Subcutaneous abdominal adipose tissue (tissue), 5 donors: ENCODE measurements around the gene FAM117B.
"Not testable (repeated sequence)": the region's sequence is repeated elsewhere in the genome, so short reads cannot be mapped to it uniquely, and the experiment has no call there.

ENCODE experiments used
- H3K27ac ChIP-seq: one replicate; pipeline ENCODE4 v1.7.0; 2013; ENCODE audit warnings: low read depth, mild to moderate bottlenecking, inconsistent platforms, low read length, moderate library complexity
- H3K27me3 ChIP-seq, 5 donors: one replicate each; pipeline ENCODE4 v1.7.0; 2013; ENCODE audit warnings: low read length in 5 of 5, inconsistent platforms in 1 of 5; ENCODE audit not compliant: control insufficient read depth in 5 of 5, insufficient read depth in 4 of 5
- H3K36me3 ChIP-seq, 5 donors: one replicate each; pipeline ENCODE4 v1.7.0; 2013; ENCODE audit warnings: low read length in 5 of 5; ENCODE audit not compliant: control insufficient read depth in 5 of 5, insufficient read depth in 5 of 5
- H3K4me1 ChIP-seq, 5 donors: one replicate each; pipeline ENCODE4 v1.7.0; 2013; ENCODE audit warnings: low read length in 5 of 5, mild to moderate bottlenecking in 3 of 5, moderate library complexity in 1 of 5; ENCODE audit not compliant: control insufficient read depth in 5 of 5, insufficient read depth in 5 of 5
- H3K4me3 ChIP-seq, 5 donors: one replicate each; pipeline ENCODE4 v1.7.0; 2013; ENCODE audit warnings: low read length in 5 of 5, low read depth in 1 of 5
- H3K9ac ChIP-seq, 5 donors: one replicate each; pipeline ENCODE4 v1.7.0; 2013; ENCODE audit warnings: low read length in 5 of 5, mild to moderate bottlenecking in 4 of 5, moderate library complexity in 3 of 5
- H3K9me3 ChIP-seq, 5 donors: one replicate each; pipeline ENCODE4 v1.7.0; 2013; ENCODE audit warnings: low read length in 5 of 5; ENCODE audit not compliant: control insufficient read depth in 5 of 5
- donor health status: healthy.
- donor health status: healthy.
- donor health status: healthy.
- donor health status: healthy.
- donor health status: healthy.

Gene FAM117B

DNA sequence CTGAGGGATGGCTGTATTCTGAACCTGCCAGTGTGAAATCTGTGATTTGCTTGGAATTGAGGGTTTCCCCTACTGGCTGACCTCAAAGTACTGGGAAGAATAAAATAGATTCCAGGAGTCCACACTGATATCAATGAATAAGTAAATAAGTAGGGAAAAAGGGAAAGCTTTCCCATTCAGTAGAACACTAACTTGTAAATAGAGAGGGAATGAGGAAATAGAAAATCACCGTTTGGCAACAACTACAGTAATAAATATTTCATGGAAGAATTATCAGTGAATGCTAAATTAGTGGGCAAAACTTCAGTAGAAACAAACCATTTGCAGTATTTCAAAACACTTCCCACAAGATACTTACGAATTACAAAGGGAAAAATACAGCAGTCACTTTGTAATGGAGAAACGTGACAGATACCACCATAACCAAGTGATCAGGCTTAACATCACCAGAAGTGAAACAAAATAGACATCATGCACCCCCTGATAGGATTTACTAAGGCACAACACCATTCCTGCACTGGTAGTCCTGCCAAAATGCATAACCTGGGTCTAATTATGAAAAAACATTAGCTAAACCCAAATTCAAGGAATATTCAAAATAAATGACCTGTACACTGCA is 148.3 kb downstream of the FAM117B start:
- Histone ChIP-seq H3K4me1 (peaks cover 0 to 9% (median 6%) of the 10 kb centered on the region in 5 donors), H3K9me3 (no peaks in the 10 kb centered on the region), H3K9ac (peak overlapping the region in 1 of 5 donors; percentile 31), H3K27ac (no peak overlapping the region), H3K27me3 (no peaks in the 10 kb centered on the region), H3K4me3 (no peak overlapping the region), H3K36me3 (peaks cover 4 to 19% (median 17%) of the 10 kb centered on the region in 5 donors)

DNA sequence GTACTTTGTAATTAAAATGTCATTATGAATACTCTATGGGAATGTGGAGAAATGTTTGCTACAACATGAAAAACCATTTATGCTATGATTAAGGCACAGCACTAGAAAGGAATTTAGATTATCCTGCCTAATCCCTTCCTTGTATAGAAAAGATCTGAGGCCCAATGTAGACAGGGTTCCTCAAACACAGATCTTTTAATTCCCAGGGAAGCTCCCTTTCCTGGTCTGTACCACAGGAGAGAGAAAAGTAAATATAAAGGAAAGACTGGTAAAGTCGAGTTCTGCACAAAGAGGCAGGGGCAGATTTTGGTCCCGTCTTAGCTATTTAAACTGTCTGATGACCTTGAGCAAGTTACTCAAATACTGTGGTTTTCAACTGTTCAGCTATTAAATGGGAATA is 152.1 kb downstream of the FAM117B start:
- H3K4me1 ChIP-seq, result peaks cover 0 to 9% (median 6%) of the 10 kb centered on the region in 5 donors
- H3K4me3 ChIP-seq, result no peak overlapping the region
- H3K27ac ChIP-seq, result no peak overlapping the region
- no peaks in the 10 kb centered on the region for H3K9me3 ChIP-seq
- no peaks in the 10 kb centered on the region for H3K27me3 ChIP-seq
- no peak overlapping the region for H3K9ac ChIP-seq
- H3K36me3 ChIP-seq, result peaks cover 3 to 18% (median 11%) of the 10 kb centered on the region in 5 donors

DNA sequence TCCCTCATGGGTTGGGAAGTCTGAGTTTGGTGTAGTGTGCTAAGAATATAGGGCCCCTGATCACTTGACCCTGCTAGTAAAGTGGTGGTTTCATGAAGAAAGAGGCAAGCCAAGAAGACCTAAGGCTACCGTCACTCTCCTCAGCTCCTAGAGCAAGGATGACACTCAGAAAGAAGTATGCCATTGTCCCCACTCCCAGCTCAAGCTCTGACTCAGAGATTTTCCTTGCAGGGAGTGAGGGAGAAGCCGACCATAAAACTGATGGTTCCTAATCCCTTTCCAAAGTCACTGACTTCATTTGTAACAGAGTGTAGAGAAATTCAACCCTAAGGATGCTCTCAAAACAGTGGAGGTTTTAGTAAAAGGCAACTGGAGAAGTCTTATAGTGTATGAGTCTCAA is 155.9 kb downstream of the FAM117B start:
- Histone ChIP-seq H3K27ac (no peak overlapping the region), H3K4me1 (no peaks in the 10 kb centered on the region), H3K27me3 (no peaks in the 10 kb centered on the region), H3K4me3 (no peak overlapping the region), H3K9me3 (no peaks in the 10 kb centered on the region), H3K36me3 (peaks cover 3 to 14% (median 11%) of the 10 kb centered on the region in 5 donors), H3K9ac (no peak overlapping the region)

DNA sequence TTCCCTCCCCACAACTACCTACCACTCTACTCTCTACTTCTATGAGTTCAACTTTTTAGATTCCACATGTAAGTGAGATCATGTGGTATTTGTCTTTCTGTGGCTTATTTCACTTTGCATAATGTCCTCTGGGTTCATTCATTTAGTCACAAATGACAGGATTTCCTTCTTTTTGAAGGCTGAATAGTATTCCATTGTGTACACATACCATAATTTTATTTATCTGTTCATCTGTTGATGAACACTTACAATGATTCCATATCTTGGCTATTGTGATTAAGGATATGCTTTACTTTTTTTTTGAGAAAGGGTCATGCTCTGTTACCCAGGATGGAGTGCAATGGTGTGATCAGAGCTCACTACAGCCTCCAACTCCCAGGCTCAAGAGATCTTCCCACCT is 163.2 kb downstream of the FAM117B start:
- no peak overlapping the region for H3K4me3 ChIP-seq
- no peaks in the 10 kb centered on the region for H3K9me3 ChIP-seq
- H3K36me3 ChIP-seq, result peaks cover 0 to 3% (median 0%) of the 10 kb centered on the region in 5 donors
- H3K9ac ChIP-seq, result no peak overlapping the region
- no peak overlapping the region for H3K27ac ChIP-seq
- no peaks in the 10 kb centered on the region for H3K27me3 ChIP-seq
- no peaks in the 10 kb centered on the region for H3K4me1 ChIP-seq

DNA sequence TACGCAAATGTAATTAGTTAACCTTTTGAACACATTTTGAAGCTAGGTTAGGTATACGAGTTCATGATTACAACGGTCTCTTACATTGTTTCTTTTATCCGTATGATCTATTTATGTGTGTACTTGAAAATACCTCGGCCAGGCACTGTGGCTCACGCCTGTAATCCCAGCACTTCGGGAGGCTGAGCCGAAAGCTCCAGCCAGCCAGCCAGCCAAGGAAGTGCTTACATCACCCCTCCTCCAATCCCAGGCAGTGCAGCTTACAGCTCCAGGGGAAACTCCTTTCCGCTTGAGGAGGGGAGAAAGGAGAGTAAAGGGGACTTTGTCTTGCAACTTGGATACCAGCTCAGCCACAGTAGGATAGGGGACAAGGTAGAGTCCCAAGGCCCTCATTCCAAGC is 171.1 kb downstream of the FAM117B start:
- H3K27ac ChIP-seq, result peak overlapping the region; percentile 73
- H3K9me3 ChIP-seq, H3K36me3 ChIP-seq, H3K27me3 ChIP-seq: not testable (repeated sequence)
- H3K4me3 ChIP-seq, result peak overlapping the region in 3 of 5 donors; percentile 21 to 53 (median 31)
- H3K4me1 ChIP-seq, result peaks cover 0 to 24% (median 17%) of the 10 kb centered on the region in 5 donors
- H3K9ac ChIP-seq, result peak overlapping the region in 3 of 5 donors; percentile 20 to 64 (median 31)

DNA sequence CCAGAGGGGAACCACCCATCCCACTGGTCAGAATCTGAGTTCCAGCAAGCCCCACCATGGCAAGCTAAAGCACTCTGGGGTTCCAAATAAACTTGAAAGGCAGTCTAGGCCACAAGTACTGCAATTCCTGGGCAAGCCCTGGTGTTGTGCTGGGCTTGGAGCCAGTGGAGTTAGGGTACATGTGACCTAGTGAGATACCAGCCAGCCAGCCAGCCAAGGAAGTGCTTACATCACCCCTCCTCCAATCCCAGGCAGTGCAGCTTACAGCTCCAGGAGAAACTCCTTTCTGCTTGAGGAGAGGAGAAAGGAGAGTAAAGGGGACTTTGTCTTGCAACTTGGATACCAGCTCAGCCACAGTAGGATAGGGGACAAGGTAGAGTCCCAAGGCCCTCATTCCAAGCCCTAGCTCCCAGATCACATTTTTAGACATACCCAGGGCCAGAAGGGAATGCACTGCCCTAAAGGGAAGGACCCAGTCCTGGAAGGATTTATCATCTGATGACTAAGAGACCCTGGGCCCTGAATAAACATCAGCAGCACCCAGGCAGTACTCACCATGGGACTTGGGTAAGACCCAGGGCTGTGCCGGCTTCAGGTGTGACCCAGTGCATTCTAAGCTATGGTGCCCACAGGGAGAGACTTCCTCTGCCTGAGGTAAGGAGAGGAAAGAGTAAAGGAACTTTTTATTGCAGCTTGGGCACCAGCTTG is 172.8 kb downstream of the FAM117B start:
- peak overlapping the region in 1 of 5 donors; percentile 25 for H3K4me3 ChIP-seq
- H3K27me3 ChIP-seq, H3K36me3 ChIP-seq, H3K9me3 ChIP-seq: not testable (repeated sequence)
- H3K4me1 ChIP-seq, result peaks cover 0 to 24% (median 17%) of the 10 kb centered on the region in 5 donors
- peak overlapping the region in 1 of 5 donors; percentile 10 for H3K9ac ChIP-seq
- peak overlapping the region; percentile 73 for H3K27ac ChIP-seq

DNA sequence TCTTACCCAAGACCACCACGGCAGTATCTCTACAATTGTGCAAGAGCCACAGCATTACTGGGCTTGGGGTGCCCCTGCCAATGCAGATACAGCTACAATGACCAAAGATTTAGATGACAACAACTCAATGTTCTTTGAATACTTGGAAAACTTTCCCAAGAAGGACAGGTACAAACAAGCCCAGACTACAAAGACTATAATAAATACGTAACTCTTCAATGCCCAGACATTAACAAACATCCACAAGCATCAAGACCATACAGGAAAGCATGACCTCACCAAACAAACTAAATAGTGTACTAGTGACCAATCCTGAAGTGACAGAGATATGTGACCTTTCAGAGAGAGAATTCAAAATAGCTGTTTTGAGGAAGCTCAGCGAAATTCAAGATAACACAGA is 174.0 kb downstream of the FAM117B start:
- Histone ChIP-seq H3K27me3 (no peaks in the 10 kb centered on the region), H3K4me1 (peaks cover 0 to 24% (median 17%) of the 10 kb centered on the region in 5 donors), H3K9me3 (peaks cover 0 to 3% (median 0%) of the 10 kb centered on the region in 5 donors), H3K4me3 (no peak overlapping the region), H3K9ac (no peak overlapping the region), H3K27ac (no peak overlapping the region), H3K36me3 (no peaks in the 10 kb centered on the region)

DNA sequence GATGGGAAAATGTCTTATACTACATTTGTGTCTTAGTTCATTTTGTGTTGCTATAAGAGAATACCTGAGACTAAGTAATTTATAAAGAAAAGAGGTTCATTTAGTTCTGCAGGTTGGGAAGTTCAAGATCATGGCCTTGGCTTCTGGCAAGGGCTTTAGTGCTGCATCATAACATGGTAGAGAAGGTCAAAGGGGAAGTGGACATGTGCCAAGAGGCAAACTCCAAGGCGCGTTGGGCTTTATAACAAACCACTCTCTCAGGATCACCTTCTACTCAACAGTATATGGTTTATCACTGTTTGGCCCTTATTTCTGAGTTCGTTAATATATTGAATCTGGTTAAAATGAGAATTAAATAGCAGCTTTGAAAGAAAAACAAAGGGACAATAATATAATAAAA is 178.6 kb downstream of the FAM117B start:
- Histone ChIP-seq H3K27me3 (no peaks in the 10 kb centered on the region), H3K4me1 (peaks cover 0 to 13% (median 0%) of the 10 kb centered on the region in 5 donors), H3K36me3 (no peaks in the 10 kb centered on the region), H3K4me3 (no peak overlapping the region), H3K9me3 (peaks cover 0 to 3% (median 0%) of the 10 kb centered on the region in 5 donors), H3K9ac (no peak overlapping the region), H3K27ac (no peak overlapping the region)

DNA sequence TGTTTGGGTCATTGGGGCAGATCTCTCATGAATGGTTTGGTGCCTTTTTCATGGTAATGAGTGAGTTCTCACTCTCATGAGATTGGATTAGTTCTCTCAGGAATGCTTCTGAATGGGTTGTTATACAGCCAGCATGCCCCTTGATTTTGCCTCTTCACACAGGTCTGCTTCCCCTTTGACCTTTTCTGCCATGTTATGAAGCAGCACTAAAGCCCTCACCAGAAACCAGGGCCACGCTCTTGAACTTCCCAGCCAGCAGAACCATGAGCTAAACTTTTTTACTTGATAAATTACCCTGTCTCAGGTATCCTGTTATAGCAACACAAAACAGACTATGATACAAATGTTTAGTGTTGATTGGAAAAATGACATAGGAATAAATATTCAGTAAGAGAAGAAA is 179.5 kb downstream of the FAM117B start:
- Histone ChIP-seq H3K9ac (no peak overlapping the region), H3K27ac (no peak overlapping the region), H3K4me3 (no peak overlapping the region), H3K9me3 (peaks cover 0 to 3% (median 0%) of the 10 kb centered on the region in 5 donors), H3K36me3 (no peaks in the 10 kb centered on the region), H3K27me3 (no peaks in the 10 kb centered on the region), H3K4me1 (peaks cover 0 to 13% (median 0%) of the 10 kb centered on the region in 5 donors)

DNA sequence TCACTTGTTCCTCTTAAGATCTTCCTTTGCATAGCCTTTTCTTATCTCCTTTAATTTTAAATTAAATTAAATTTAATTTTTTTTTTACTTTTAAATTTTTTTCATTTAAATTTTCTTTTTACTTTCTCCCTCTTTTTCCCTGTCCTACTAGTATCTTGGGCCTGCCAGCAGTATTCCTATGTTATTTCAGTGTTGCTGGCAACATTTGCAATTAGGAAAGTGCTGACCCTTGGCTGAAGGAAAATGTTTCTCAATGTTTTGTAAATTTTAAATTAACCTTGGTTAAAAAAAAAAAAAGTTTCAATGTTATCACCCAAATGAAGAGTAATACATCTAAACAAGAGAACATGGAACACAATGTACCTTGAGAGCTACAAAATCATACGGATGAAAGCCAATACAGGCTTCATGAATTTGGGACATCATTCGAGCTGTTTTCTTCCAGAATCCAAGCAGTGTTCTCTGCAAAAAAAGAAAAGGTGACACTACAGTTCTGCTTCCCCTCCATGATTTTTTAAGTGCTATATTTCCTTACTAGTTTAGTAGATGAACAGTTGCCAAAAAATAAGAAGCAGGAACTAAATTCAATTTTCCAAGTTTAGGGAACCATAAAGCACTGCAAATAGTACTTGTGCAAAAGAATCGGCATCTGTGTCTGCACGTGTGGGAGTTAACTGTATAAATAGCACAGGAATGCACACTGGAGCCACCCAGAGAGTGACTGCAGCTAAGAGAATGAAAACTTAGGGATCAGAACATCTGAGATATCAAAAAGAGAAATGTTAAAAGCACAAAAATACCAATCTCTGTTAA is 181.0 kb downstream of the FAM117B start:
- Histone ChIP-seq H3K9me3 (peaks cover 0 to 3% (median 0%) of the 10 kb centered on the region in 5 donors), H3K36me3 (no peaks in the 10 kb centered on the region), H3K27ac (no peak overlapping the region), H3K4me3 (no peak overlapping the region), H3K9ac (no peak overlapping the region), H3K4me1 (peaks cover 0 to 13% (median 0%) of the 10 kb centered on the region in 5 donors), H3K27me3 (no peaks in the 10 kb centered on the region)
